Activated CD8-positive, alpha-beta memory T cell treated with anti-CD3 and anti-CD28 coated beads, Interleukin-2, amount 50 U/mL, for 48 hours (primary cell): ENCODE data around the gene MMAA.
"Not testable (repeated sequence)": the region's sequence is repeated elsewhere in the genome, so short reads cannot be mapped to it uniquely, and the experiment has no call there.

Source experiments
- DNase-seq: peaks from one replicate; pipeline ENCODE4 v3.0.0-alpha.2; 2020

The MMAA gene

DNA sequence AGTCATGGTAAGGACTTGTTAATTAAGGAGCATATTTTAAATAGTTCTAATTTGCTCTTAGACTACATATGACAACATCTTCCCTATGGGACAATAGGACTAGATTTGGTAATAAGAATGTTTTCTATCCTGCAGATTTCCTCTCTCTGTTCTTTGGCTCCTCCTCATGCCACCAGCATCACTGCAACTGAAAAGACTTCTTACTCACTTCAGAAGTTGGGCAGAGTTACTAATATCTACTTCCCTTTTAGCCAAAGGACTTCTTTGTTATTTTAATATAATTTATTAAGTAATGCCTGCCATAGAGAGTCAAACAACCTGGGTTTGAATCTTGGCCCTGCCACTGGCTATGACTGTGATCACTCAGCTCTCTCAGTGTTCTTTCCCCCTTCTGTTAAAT, 16.4 kb downstream of the MMAA start:
- no peak for DNase-seq

- DNase-seq = no peak
Observed at GRCh38 chr4:145639186-145639698, 20.1 kb downstream of the MMAA start.

GRCh38 chr4:145640236-145640635, 21.1 kb downstream of the MMAA start:
- DNase-seq = not testable (repeated sequence)

DNA sequence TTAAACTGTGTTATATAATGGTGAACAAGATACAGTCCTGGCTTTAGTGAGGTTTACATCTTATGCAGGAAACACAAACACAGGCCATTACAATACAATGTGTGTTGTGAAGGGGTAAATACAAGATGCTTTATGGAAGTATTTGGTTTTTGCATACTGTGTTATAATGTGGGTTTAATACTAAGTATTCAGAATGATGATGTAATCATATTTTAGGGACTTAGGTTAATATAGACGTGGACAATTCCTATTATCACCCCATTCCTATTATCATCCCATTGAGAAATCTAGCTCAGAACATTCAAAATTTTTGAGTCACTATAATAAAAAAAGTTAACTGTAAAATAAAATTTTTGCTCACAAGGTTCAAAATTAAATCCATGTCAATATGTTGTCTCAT, 24.1 kb downstream of the MMAA start:
- DNase-seq = no peak

- no peak for DNase-seq
Observed at GRCh38 chr4:145644699-145645098, 25.5 kb downstream of the MMAA start.

GRCh38 chr4:145656156-145656555, 37.0 kb downstream of the MMAA start:
- no peak for DNase-seq

DNA sequence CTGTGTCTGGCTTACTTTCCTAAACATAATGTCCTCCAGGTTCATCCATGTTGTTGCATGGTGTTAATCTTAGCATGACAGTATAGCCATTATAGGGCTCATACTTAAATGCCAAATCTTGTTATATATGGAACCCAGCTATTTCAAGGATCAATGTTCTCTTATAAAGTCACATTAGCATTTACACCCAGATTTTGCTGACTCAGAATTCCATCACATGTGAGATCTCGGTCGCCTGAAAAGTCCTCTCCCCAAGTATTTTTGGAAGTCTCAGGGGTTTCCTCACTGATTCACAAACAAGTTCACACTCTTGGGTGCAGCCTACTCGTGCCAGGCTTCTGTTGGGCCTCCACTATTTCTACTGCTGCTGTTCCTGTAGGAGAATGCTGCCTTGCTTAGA, 40.9 kb downstream of the MMAA start:
- no peak for DNase-seq

DNA sequence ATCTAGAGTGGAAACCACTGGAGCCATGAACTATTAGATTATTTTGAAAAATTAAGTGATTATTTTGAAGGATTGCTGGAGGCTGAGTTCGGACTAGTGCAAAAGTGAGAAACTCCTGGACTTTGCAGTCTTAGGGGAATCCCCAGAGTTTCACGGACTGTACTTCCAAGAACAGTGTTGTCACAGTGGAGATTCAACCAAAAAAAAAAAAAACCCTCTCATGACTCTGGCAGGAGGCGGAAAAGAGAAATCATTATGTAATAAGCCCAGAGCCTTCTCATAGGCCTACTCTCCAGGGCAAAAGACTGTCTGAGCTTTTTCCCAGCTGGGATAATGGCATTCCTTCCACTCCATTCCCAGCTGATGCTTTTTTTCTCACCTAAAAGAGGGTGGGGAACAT, 44.0 kb downstream of the MMAA start:
- DNase-seq = no peak

- no peak for DNase-seq
Observed at GRCh38 chr4:145665773-145666172, 46.6 kb downstream of the MMAA start.

DNA sequence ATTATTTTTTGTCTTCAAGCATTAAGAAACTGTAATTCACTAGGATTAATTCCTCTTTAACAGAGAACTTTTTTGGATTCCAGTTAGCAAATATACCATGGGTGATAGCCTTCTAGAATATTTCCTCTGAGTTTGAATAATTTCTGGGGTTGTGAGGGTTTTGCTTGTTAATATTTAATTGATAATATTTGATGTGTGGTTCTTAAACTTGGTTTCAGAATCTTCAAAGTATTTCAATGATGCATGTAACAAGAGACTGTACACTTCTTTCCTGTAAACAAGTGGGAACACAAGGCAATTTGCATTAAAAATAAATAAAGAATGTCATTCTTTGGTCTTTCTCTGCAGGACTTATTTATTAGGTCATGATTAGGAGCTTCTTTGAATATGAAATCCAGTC, 51.2 kb downstream of the MMAA start:
- no peak for DNase-seq

DNA sequence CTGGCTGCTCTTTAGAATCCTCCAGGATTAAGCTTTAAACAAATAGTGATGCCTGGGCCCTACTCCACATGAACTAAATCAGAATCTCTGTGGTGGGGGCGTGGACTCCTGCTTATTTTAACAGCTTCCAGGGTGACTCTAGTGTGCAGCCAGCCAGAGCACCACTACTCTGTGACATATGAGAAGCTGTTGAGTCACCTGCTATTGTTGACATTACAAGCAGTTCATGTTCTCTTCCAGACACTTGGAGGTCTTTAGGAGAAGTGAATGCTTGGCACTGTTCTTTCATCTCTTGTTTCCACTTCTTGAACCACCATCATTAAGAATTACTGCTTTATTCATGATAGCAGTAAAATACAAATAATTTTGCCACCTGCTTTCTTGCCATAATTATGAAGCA, 60.3 kb downstream of the MMAA start:
- DNase-seq = no peak

GRCh38 chr4:145679991-145680455, 60.8 kb downstream of the MMAA start, which contains the start of gene C4orf51:
TSS of gene C4orf51 (plus strand) at chr4:145680146. CDS start at chr4:145680204, 58 bp downstream.
- no peak for DNase-seq

- no peak for DNase-seq
Observed at GRCh38 chr4:145680902-145681301, 61.7 kb downstream of the MMAA start.

DNA sequence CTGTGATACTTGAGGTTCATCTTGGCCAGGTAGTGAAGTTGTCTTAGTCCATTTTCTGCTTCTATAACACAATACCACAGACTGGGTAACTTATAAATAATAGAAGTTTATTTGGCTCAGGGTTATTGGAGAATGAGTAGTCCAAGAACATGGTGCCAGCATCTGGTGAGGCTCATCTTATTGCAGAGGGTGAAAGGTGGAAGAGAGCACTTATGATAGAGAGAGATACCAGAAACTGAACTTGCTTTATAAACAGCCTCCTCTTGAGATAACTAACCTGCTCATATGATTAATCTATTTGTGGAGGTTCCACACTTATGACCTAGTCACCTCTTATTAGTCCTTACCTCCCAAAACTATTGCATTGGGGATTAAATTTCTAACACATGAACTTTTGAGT, 62.3 kb downstream of the MMAA start:
- DNase-seq = no peak

GRCh38 chr4:145681956-145682355, 62.8 kb downstream of the MMAA start:
- no peak for DNase-seq

GRCh38 chr4:145686991-145687390, 67.8 kb downstream of the MMAA start:
- no peak for DNase-seq

DNA sequence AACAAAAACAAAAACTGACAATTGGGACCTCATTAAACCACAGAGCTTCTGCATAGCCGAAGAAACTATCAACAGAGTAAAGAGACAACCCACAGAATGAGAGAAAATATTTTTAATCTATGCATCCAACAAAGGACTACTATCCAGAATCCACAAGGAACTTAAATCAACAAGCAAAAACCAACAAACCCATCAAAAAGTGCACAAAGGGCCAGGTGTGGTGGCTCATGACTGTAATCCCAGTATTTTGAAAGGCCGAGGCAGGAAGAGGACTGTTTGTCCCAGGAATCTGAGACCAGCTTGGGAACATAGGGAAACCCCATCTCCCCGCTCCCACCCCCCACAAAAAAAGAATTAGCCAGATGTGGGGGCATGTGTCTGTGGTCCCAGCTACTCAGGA, 71.4 kb downstream of the MMAA start:
- no peak for DNase-seq

DNA sequence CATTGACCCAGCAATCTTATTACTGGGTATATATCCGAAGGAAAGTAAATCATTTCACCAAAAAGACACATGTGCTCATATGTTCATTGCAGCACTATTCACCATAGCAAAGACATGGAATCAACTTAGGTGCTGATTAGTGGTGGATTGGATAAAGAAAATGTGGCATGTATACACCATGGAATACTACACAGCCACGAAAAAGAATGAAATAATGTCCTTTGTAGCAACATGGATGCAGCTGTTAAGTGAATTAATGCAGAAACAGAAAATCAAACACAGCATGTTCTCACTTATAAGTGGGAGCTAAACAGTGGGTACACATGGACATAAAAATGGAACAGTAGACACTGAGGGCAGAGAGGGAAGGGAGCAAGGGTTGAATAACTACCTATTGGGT, 72.2 kb downstream of the MMAA start:
- not testable (repeated sequence) for DNase-seq

- DNase-seq = no peak
Observed at GRCh38 chr4:145694929-145695328, 75.7 kb downstream of the MMAA start.

- DNase-seq = no peak
Observed at GRCh38 chr4:145697332-145697731, 78.1 kb downstream of the MMAA start.

GRCh38 chr4:145698507-145698906, 79.3 kb downstream of the MMAA start:
- DNase-seq = no peak

- DNase-seq = no peak
Observed at GRCh38 chr4:145703850-145704497, 84.8 kb downstream of the MMAA start.

GRCh38 chr4:145709336-145709735, 90.2 kb downstream of the MMAA start:
- no peak for DNase-seq
